Measurements from ENCODE around the gene RSPH6A.

Gene RSPH6A

GRCh38 chr19:45814851-45815480 lies at the start of gene RSPH6A:
Gene RSPH6A, minus strand, starts transcription at chr19:45815308. Its CDS starts 132 bp downstream, at chr19:45815176.
- no peak for DNase-seq

GRCh38 chr19:45864629-45865082 lies 49.5 kb upstream of the RSPH6A start:
- DNase-seq: no peak

GRCh38 chr19:45863840-45864628 lies 48.9 kb upstream of the RSPH6A start, which contains the start of gene FOXA3:
Gene FOXA3, plus strand, starts transcription at chr19:45864326. Its CDS starts 131 bp downstream, at chr19:45864457.
- no peak for DNase-seq

- DNase-seq: no peak
Measured at GRCh38 chr19:45863335-45863839, 48.3 kb upstream of the RSPH6A start.

- peak; percentile 85 for DNase-seq
Measured at GRCh38 chr19:45862564-45863334, 47.6 kb upstream of the RSPH6A start, which contains the start of gene SYMPK. Gene SYMPK, minus strand, starts transcription at chr19:45863147. Its CDS starts 8,652 bp downstream, at chr19:45854495.

GRCh38 chr19:45862271-45862563 lies 47.1 kb upstream of the RSPH6A start:
- no peak for DNase-seq

- no peak for DNase-seq
Measured at GRCh38 chr19:45860359-45861259, 45.5 kb upstream of the RSPH6A start.

- no peak for DNase-seq
Measured at GRCh38 chr19:45854167-45854778, 39.2 kb upstream of the RSPH6A start.

GRCh38 chr19:45852983-45853382 lies 37.9 kb upstream of the RSPH6A start:
- no peak for DNase-seq

- no peak for DNase-seq
Measured at GRCh38 chr19:45852145-45852750, 37.1 kb upstream of the RSPH6A start.

GRCh38 chr19:45848922-45849321 lies 33.8 kb upstream of the RSPH6A start:
- DNase-seq: no peak

GRCh38 chr19:45847663-45848062 lies 32.6 kb upstream of the RSPH6A start:
- no peak for DNase-seq

GRCh38 chr19:45842198-45842597 lies 27.1 kb upstream of the RSPH6A start:
- DNase-seq: no peak

GRCh38 chr19:45834970-45835369 lies 19.9 kb upstream of the RSPH6A start:
- no peak for DNase-seq

GRCh38 chr19:45828945-45829344 lies 13.8 kb upstream of the RSPH6A start:
- DNase-seq: no peak

GRCh38 chr19:45828523-45828922 lies 13.4 kb upstream of the RSPH6A start:
- no peak for DNase-seq

GRCh38 chr19:45827459-45828093 lies 12.5 kb upstream of the RSPH6A start:
- no peak for DNase-seq

GRCh38 chr19:45826934-45827333 lies 11.8 kb upstream of the RSPH6A start:
- DNase-seq: no peak

- DNase-seq: no peak
Measured at GRCh38 chr19:45825917-45826893, 11.1 kb upstream of the RSPH6A start.

- no peak for DNase-seq
Measured at GRCh38 chr19:45825263-45825605, 10.1 kb upstream of the RSPH6A start.
